HG03457 (cell line): Measurements from ENCODE around the gene SLC7A14.

Experiments used
- ATAC-seq: cut with Tn5 transposase; IDR thresholded peaks from one replicate; pipeline ENCODE4 v1.9.1; 2021; ENCODE audit warnings: moderate number of reproducible peaks; ENCODE audit not compliant: unreplicated experiment

The SLC7A14 gene

DNA sequence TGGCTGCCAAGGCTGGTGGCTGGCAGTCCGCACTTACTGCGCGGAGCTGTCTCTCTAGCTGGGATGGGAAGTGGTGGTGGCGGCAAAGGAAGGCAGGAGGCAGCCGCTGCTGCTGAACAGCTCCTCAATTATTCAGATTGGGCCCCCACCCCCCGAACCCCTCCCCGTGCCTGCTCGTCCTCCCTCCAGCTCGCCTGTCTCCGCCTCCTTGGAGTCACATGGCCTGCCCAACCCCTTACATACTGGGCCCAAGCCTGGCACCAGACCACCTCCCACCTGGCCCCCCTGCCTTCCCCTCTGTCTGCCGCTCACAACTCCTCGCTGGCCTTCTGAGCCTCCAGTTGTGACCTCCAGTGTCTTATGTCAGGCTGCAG lies at the start of gene SLC7A14:
Gene SLC7A14, minus strand, starts transcription at position 139 of the 374 bp plus-strand sequence. CDS start 59,139 bp downstream, outside the sequence.
- no peak for ATAC-seq

DNA sequence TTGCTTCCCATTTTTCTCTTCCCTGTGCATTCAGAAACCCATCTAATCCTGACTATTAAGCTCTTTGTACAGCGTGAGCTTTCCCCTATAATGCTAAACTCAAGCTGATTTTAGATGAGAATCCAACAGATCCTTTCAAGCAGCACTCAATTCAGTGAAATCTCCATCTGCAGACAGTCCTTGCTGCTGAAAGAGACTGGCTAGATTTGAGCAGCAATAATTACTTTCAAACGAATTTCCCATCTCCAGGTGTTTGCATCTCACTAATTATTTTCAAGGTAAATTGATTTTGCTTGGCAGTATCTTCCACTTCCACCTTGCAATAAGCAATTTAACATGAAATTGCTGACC lies 49.5 kb upstream of the SLC7A14 start:
- no peak for ATAC-seq

DNA sequence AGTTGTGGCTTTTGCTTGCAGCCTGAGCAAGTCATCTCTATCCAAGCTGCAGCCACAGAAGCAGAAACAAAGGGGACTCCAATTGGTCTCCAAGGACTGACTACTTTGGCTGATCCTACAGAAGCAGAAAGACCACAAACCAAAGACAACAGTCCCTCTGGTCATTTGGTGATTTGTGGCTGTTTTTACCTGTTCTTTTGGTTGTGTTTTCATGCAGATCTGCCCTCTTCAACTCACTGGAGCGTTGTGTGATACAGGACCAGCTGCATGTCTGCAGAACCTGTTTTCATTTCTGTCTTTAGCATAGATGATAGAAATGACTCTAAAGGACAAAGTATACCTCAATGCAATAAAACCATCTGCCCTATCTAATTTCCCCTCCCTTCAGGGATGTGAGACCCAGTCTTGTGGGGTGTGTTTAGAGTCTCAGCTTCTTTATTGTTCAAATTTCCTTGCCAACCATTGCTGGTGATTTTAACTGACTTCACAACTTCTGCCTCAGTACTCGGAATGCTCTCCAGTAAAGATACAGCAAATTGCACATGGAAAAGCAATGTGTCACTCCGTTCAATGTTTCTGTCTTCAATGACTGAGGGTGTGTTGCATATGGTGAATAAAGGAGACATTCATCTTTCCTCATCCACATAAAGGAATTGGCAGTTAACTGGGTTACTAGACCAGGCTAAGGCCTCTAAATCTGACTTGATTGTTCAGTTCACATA lies 48.9 kb upstream of the SLC7A14 start:
- peak; percentile 64 for ATAC-seq

DNA sequence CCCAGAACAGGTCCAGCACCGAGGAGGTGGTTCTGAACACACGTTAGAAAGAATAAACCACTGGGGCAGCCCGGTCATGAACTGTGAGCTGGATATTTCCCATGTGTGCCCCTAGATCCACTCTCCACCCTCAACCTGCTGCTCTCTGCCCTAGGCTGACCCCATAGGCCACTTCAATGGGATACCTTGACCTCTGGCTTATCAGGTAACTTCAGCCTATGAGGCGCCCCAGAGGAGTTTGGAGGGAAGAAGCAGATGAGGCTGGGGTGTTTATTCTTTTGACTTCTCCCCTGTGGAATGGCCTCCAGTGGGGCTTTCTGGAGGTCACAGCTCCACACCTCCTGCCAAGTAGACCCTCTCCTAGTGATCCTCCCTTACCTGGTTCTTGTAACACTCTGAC lies 47.7 kb upstream of the SLC7A14 start:
- no peak for ATAC-seq

DNA sequence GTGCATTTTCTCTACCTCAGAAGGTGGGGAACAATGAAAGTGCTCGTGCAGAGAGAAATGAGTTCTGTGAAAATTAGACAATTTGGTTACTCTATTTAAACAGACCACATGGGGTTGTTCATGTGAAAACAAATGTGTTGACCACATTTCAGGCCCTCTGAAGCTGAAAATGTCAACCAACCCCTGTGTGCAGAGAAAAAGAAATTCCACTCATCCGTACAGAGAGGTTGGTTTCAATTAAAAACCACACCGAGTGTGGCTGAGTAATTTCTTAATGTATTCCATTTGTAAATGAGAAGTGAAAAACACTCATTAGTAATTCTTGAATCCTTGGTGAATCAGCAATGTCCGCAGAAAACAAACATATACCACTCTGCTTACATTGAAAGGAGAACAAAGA lies 46.9 kb upstream of the SLC7A14 start:
- ATAC-seq, result peak; percentile 77

DNA sequence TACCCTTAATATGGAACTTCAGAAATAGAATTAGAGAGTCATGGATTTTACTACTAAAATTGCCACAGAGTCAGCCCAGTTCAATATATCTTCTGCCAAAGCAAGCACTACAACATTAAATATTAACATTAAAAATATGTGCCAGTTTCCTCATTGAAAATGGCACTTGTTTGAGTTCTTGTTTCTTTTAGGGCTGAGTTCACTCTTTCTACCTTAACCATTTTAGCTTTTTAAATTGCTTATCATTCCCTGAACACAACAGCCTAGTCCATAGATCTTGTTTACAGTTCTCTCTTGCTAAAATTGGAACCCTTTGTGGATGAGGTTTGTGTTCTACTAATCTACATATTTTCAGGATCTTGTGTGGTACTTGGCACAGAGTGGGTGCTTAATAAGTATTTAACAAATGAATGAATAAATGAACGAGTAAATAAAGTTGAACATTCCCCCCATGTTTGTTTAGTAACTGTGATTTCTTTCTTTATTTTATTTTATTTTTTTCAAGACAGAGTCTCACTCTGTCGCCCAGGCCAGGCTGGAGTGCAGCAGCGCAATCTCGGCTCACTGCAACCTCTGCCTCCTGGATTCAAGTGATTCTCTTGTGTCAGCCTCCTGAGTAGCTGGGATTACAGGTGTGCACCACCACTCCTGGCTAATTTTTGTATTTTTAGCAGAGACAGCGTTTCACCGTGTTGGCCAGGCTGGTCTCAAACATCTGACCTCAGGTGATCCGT lies 46.0 kb upstream of the SLC7A14 start:
- no peak for ATAC-seq

DNA sequence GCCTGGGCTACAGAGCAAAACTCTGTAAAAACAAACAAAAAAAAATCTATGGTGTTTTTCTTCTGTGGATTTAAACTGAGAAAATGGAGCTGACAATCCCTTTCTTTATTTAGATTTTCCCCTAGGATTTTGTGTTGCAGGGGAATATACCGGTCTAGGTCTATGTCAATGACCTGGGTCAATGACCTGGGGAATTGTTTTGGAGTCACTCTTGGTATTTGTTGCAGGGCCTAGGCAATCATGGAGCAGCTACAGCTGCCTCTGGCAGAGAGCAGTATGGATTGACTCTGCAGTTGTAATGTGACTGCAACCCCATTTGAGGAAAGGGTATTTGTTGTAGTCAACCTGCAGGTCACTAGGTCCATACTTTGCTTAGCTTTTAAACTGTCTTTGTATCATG lies 37.6 kb upstream of the SLC7A14 start:
- no peak for ATAC-seq

DNA sequence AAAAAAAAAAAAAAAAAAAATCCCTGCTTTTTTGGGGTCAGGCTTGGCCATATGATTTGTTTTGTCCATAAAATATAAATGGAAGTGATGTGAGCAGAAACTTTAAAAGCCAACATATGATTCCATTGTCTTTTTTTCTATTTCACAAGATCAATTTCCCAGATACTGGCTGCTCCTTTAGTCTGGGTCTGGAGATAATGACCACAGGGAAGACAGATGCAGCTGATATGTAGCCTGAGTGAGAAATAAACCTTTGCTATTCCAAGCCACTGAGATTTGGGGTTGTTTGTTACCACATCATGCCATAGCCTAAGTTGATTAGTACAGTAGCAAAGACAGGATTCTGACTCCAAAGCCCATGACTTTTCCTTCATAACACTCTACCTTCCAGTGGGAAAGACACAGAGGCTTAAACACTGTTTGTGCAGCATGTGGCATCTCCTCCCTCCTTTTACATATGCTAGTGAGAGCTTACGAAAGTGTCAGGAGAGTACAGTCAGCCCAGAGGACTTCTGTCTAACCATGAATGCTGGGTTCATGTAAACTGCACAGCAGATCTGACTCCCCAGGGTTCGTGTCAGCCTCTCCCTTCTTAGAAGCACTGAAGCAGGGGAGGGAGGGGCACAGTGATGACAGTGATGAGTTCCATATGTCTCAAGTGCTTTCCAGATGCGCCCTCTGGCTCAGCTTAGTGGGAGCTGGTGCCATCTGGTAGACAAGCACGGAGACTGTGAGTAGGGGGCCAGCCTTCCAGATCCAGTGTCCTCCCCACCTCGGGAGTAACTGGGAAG lies 36.7 kb upstream of the SLC7A14 start:
- ATAC-seq, result no peak

DNA sequence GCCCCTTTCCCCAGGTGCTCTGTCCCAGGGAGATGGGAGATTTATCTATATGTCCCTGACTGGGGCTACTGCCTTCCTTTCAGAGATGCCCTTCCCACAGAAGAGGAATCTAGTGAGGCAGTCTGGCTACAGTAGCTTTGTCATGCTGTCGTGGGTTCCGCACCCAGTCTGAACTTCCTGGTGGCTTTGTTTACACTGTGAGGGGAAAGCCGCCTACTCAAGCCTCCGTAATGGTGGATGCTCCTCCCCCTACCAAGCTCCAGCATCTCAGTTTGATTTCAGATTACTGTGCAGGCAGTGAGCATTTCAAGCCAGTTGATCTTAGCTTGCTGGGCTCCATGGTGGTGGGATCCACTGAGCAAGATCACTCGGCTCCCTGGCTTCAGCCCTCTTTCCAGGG lies 35.4 kb upstream of the SLC7A14 start:
- ATAC-seq, result no peak

DNA sequence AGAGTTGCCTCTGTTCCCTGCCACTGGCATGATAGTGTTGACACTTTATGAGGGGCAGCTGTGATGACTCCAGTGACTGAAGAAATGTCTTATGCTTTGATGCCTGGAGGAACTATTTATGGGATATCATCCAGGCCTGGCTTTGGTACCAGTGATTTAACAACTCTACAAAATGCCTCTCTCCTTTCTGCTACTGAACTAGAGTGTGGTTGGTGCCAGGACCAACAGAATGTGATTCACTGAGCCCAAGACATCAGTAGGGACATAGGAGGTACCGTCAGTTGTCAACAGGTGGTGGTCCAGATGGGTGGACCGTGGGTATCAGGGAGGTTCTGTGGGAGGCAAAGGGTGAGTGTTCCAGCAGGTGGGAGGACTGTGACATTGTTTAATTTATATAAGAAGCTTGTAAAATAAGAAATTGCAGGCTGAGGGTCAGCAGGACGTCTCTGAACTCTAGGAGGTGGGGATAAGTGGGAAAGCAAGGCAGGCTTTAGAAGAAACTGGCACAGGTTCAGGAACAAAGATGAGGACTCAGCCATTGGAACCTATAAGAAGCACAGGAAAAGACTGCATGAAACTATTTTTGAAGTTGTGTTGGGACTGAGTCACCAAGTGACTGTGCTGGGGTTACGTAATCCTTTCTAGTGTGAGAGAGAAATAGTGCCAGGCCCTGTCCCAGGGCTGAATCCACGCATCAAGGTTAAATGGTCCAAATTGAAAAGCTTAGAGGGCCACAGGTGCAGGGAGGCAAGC lies 28.5 kb upstream of the SLC7A14 start:
- ATAC-seq, result no peak

DNA sequence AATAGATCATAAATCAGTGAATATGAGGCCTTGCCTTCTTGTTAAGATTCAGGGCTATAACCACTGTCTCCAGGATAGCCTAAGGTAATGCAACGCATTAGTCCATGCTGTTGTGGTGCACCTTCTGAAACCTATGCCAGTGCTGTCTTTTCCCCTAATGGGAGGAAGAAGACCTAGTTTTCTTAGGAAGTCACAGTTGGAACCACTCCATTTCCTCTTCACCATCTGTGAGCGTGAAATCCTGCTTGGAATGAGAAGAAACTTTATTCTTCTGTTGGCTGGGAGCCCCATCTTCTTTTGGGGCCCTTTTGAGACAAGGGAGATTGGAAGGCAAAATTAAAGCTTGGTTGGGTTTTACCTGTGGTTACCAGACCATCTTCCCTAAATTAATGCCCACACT lies 25.9 kb upstream of the SLC7A14 start:
- no peak for ATAC-seq

DNA sequence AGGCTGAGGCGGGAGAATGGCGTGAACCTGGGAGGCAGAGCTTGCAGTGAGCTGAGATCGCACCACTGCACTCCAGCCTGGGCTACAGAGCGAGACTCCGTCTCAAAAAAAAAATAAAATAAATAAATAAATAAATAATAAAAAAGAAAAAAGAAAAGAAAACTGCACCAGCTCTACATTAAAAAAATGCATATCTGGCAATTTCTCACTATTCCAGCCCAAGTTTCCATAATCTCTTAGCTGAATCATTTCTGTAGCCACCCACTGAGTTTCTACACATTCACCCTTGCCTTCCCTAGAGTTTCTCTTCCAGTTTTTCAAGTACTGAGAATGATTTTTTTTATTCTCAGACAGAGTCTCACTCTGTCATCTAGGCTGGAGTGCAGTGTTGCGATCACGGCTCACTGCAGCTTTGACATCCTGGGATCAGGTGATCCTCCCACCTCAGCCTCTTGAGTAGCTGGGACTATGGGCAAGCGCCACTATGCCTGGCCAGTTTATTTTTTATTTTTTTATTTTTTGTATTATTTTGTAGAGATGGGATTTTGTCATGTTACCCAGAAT lies 24.5 kb upstream of the SLC7A14 start:
- no peak for ATAC-seq

DNA sequence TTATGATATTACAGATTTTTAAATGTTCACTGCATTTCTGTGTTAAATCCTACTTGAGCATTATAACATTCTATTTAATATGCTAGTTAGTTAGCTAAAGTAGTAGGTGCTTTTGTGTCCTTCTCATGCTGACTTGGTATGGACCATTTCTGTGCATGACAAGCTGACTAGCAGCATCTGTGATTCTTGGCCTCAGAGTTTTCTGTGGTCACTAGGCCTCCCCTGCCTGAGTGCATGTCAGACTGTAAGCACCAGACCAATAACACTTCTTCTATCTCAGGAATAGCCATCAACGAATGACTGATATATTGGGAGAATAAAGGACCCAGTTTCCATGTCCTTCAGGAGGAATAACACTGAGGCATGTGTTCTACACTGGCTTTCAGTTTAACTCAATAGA lies 22.6 kb upstream of the SLC7A14 start:
- no peak for ATAC-seq

DNA sequence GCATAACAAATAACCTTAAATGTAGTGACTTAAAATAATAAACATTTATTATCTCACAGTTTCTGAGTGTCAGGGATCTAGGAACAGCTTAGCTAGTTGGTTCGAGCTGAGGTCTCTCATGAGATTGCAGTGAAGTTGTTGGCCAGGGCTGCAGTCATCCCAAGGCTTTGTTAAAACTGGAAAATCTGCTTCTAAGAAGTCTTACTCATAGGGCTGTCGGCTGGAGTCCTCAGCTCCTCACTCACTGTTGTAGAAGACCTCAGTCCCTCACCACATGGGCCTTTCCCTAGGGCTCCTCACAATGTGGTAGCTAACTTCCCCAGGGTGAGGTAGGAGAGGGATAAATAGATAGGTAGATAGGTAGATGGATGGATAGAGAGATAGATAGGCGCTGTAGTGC lies 20.8 kb upstream of the SLC7A14 start:
- ATAC-seq, result no peak

DNA sequence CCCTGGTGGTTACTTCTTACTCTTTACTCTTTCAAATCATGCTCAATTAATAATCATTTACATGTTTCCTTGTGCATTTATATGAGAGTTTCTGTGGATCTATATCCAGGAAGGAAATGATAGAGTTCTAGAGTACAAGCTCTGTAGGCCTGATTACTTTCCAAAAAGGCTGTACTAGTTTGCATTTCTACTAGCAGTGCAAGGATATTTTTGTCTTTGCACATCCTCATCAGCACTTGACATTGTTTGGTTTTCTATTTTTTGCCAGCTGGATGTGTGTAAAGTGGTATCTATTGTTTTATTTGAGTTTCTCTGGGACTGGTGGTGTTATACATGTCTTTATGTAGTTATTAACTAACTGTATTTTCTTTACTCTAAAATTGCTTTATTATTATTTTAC lies 19.6 kb upstream of the SLC7A14 start:
- ATAC-seq, result no peak

DNA sequence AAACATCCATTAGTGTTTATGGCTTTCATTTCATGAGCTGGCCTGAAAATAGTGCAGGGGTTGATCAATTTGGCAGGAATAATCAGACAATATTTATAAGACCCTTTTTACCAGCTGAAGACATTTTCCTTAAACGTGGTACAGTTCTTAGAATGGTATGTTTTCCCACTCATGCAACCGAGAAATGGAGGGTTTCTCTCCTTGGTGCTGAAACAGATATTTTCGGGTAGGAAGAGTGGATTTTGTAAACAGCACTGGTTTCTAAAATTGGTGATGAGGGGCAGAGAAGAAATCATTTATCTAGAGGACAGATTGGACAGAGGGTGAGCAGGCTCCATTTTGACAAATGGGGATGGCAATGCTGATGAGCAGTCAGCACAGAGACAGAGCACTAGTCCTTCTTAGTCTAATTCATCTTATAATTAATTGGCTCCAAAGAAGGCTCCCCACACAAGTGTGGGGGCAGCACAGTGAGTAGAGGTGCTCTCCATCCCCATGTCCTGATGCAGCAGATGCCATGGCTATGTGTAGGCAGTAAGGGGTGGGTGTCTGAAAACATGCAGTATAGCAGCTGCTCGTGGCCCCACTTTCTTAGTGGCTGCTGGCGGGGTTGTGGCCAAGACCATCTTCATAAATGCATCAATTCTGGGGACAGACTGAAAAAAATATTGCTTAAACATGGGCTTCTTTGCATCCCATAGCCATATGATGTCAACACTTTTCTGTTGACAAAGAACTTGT lies 18.1 kb upstream of the SLC7A14 start:
- no peak for ATAC-seq

DNA sequence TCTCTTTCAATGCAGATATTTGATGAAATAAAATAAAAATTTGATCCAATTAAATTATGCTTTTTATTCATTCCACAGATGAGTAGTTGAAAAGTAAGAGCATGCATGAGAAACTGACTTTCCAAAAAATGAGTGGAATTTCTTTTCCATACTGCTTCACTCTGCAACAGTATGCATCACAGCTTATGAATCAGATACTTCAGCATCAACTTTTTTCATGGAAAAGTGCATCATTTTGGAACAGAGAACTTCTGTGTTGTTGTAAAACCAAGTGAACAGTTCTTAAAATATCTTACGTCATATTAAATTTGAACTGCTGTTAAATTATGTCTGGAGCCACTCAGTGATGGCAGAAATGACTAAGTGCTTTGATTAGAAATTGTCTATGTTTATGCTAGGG lies 16.7 kb upstream of the SLC7A14 start:
- no peak for ATAC-seq

DNA sequence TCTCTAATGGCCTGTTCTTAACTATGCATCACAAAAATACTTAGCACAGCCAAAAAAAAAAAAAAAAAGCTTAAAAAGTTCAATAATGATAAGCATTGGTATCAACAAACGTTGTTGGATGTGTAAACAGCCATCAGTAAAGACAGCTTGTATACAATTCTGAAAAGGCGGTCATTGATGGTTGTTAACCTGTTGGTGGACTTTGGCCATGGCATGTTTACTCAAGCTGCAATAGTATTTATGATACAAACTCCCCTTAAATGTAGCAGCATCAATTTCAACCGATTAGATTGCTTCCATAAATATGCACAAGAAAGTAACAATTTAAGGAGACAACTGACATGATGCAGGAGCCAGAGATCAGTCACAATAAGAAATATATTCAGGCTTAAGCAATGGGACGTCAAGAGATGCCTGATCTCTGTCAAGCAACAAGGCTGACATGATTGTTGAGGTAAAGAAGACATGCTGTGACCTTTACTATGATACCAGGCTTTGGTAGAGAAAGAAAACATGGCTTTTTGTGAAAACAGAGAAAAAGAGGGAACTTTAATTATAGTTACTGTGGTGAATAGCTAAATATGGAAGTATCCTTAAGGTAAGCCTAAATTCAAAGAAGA lies 14.2 kb upstream of the SLC7A14 start:
- ATAC-seq, result no peak

DNA sequence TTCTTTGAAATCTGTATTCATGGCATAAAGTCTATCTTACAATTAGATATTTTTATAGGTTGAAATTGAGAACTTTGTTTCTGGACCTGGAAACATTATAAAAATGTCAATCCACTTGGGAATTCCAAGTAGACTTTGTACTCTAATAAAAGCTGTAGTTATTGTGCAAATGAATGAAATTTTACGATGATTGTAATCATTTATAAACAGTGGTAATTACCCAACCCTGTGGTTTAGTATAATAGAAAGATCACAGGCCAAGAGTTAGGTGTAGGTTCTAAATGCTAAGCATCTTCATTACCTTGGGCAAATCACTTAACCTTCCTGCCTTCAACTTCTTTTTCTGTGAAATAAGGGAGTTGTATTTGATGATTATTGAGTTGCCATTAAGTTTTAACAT lies 13.2 kb upstream of the SLC7A14 start:
- no peak for ATAC-seq

DNA sequence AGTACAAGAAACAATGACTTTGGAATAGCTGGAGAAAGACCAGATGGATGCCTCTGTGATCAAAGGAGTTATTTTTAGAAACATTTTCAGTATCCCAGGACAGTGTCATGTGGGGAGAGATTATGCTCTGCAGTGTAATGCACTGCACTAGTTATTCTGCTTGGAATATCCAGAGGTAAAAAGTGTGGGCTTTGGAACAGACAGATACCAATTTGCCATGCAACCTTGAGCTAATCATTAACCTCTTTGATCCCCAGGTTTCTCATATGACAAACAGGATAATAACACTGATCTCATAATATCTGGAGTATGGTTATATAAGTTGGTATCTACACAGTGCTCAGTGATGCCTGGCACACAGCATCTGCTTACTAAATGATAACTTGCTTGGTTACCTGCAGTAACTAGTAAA lies 12.2 kb upstream of the SLC7A14 start:
- ATAC-seq, result no peak
